Activated naive CD8-positive, alpha-beta T cell (primary cell): ENCODE data around the gene MAL.

Experiments used
- H3K27ac Mint-ChIP-seq: one replicate; pipeline ENCODE4 v1.8.0; 2021; ENCODE audit warnings: mixed read lengths
- H3K27me3 Mint-ChIP-seq: one replicate; pipeline ENCODE4 v1.8.0; 2021; ENCODE audit warnings: mixed read lengths
- H3K36me3 Mint-ChIP-seq: one replicate; pipeline ENCODE4 v1.8.0; 2021; ENCODE audit warnings: mixed read lengths
- H3K4me1 Mint-ChIP-seq: one replicate; pipeline ENCODE4 v1.8.0; 2021; ENCODE audit warnings: low read depth, mixed read lengths
- H3K4me3 Mint-ChIP-seq: one replicate; pipeline ENCODE4 v1.8.0; 2021; ENCODE audit warnings: mild to moderate bottlenecking, mixed read lengths
- H3K9me3 Mint-ChIP-seq: one replicate; pipeline ENCODE4 v1.8.0; 2021; ENCODE audit warnings: low read depth, mixed read lengths

MAL gene

GRCh38 chr2:95025406-95026319 is at the start of gene MAL:
MAL (plus strand) TSS chr2:95025708; CDS start chr2:95025793, 85 bp downstream.
- Mint-ChIP-seq H3K36me3 (no peaks in the 10 kb centered on the region), H3K27ac (peak within 1 kb of the TSS; percentile 97), H3K9me3 (no peaks in the 10 kb centered on the region), H3K4me3 (peak within 1 kb of the TSS; percentile 99), H3K4me1 (peaks cover 81% of the 10 kb centered on the region), H3K27me3 (no peaks in the 10 kb centered on the region)

GRCh38 chr2:94977826-94978225 is 47.7 kb upstream of the MAL start:
- no peaks in the 10 kb centered on the region for H3K9me3 Mint-ChIP-seq
- no peak overlapping the region for H3K4me3 Mint-ChIP-seq
- H3K27me3 Mint-ChIP-seq: peaks cover 14% of the 10 kb centered on the region
- no peaks in the 10 kb centered on the region for H3K36me3 Mint-ChIP-seq
- peaks cover 3% of the 10 kb centered on the region for H3K4me1 Mint-ChIP-seq
- H3K27ac Mint-ChIP-seq: no peak overlapping the region

- Mint-ChIP-seq H3K36me3 (no peaks in the 10 kb centered on the region), H3K27ac (no peak overlapping the region), H3K4me1 (peaks cover 3% of the 10 kb centered on the region), H3K9me3 (no peaks in the 10 kb centered on the region), H3K27me3 (peaks cover 11% of the 10 kb centered on the region), H3K4me3 (no peak overlapping the region)
Measured at GRCh38 chr2:94978917-94979316, 46.6 kb upstream of the MAL start.

- Mint-ChIP-seq H3K27me3 (peaks cover 11% of the 10 kb centered on the region), H3K36me3 (no peaks in the 10 kb centered on the region), H3K9me3 (no peaks in the 10 kb centered on the region), H3K27ac (no peak overlapping the region), H3K4me3 (no peak overlapping the region), H3K4me1 (peaks cover 3% of the 10 kb centered on the region)
Measured at GRCh38 chr2:94979406-94980375, 45.8 kb upstream of the MAL start.

GRCh38 chr2:94980406-94980805 is 45.1 kb upstream of the MAL start:
- H3K4me1 Mint-ChIP-seq: peaks cover 3% of the 10 kb centered on the region
- H3K27ac Mint-ChIP-seq: no peak overlapping the region
- peaks cover 15% of the 10 kb centered on the region for H3K27me3 Mint-ChIP-seq

GRCh38 chr2:94982156-94982555 is 43.4 kb upstream of the MAL start:
- Mint-ChIP-seq H3K27ac (no peak overlapping the region), H3K27me3 (peaks cover 12% of the 10 kb centered on the region), H3K36me3 (no peaks in the 10 kb centered on the region), H3K9me3 (no peaks in the 10 kb centered on the region), H3K4me1 (no peaks in the 10 kb centered on the region), H3K4me3 (no peak overlapping the region)

More at GRCh38 chr2:94980406-94980805, 45.1 kb upstream of the MAL start:
- Mint-ChIP-seq H3K36me3 (no peaks in the 10 kb centered on the region), H3K9me3 (no peaks in the 10 kb centered on the region), H3K4me3 (no peak overlapping the region)

GRCh38 chr2:94982675-94983074 is 42.8 kb upstream of the MAL start:
- Mint-ChIP-seq H3K27ac (no peak overlapping the region), H3K27me3 (peaks cover 12% of the 10 kb centered on the region), H3K4me1 (no peaks in the 10 kb centered on the region), H3K9me3 (no peaks in the 10 kb centered on the region), H3K36me3 (no peaks in the 10 kb centered on the region), H3K4me3 (no peak overlapping the region)

- Mint-ChIP-seq H3K27me3 (peaks cover 9% of the 10 kb centered on the region), H3K27ac (no peak overlapping the region), H3K9me3 (no peaks in the 10 kb centered on the region)
Measured at GRCh38 chr2:94984964-94985575, 40.4 kb upstream of the MAL start.

GRCh38 chr2:94985636-94986035 is 39.9 kb upstream of the MAL start:
- Mint-ChIP-seq H3K27me3 (peaks cover 9% of the 10 kb centered on the region), H3K36me3 (no peaks in the 10 kb centered on the region), H3K9me3 (no peaks in the 10 kb centered on the region), H3K4me1 (no peaks in the 10 kb centered on the region), H3K4me3 (no peak overlapping the region), H3K27ac (no peak overlapping the region)

More at GRCh38 chr2:94984964-94985575, 40.4 kb upstream of the MAL start:
- Mint-ChIP-seq H3K36me3 (no peaks in the 10 kb centered on the region), H3K4me3 (no peak overlapping the region), H3K4me1 (no peaks in the 10 kb centered on the region)

GRCh38 chr2:94986392-94986963 is 39.0 kb upstream of the MAL start:
- no peaks in the 10 kb centered on the region for H3K9me3 Mint-ChIP-seq
- H3K4me1 Mint-ChIP-seq: no peaks in the 10 kb centered on the region
- H3K27me3 Mint-ChIP-seq: peaks cover 9% of the 10 kb centered on the region
- H3K36me3 Mint-ChIP-seq: no peaks in the 10 kb centered on the region
- H3K4me3 Mint-ChIP-seq: no peak overlapping the region
- H3K27ac Mint-ChIP-seq: no peak overlapping the region

- H3K27ac Mint-ChIP-seq: no peak overlapping the region
- peaks cover 9% of the 10 kb centered on the region for H3K27me3 Mint-ChIP-seq
- H3K36me3 Mint-ChIP-seq: no peaks in the 10 kb centered on the region
- H3K9me3 Mint-ChIP-seq: no peaks in the 10 kb centered on the region
- H3K4me3 Mint-ChIP-seq: no peak overlapping the region
- H3K4me1 Mint-ChIP-seq: no peaks in the 10 kb centered on the region
Measured at GRCh38 chr2:94987074-94988020, 38.2 kb upstream of the MAL start.

GRCh38 chr2:94990956-94991355 is 34.6 kb upstream of the MAL start:
- no peaks in the 10 kb centered on the region for H3K36me3 Mint-ChIP-seq
- H3K4me1 Mint-ChIP-seq: no peaks in the 10 kb centered on the region

GRCh38 chr2:94992360-94992759 is 33.1 kb upstream of the MAL start:
- no peak overlapping the region for H3K4me3 Mint-ChIP-seq
- peaks cover 9% of the 10 kb centered on the region for H3K27me3 Mint-ChIP-seq
- no peak overlapping the region for H3K27ac Mint-ChIP-seq
- no peaks in the 10 kb centered on the region for H3K4me1 Mint-ChIP-seq
- H3K36me3 Mint-ChIP-seq: no peaks in the 10 kb centered on the region
- no peaks in the 10 kb centered on the region for H3K9me3 Mint-ChIP-seq

More at GRCh38 chr2:94990956-94991355, 34.6 kb upstream of the MAL start:
- Mint-ChIP-seq H3K27ac (no peak overlapping the region), H3K27me3 (peaks cover 7% of the 10 kb centered on the region), H3K9me3 (no peaks in the 10 kb centered on the region), H3K4me3 (no peak overlapping the region)
